Gastroesophageal sphincter (tissue), 3 donors: ENCODE measurements around the gene CNOT2.

Experiments
- CTCF ChIP-seq, 4 experiments: fragments of 200-600 bp in 2 of 4; fragments of 450-650 bp in 2 of 4; sonication (generic) in 1 of 4; IDR thresholded peaks; one replicate each; pipeline ENCODE4 v1.5.1; 2017 to 2019; ENCODE audit warnings: antibody characterized with exemption in 4 of 4, mild to moderate bottlenecking in 2 of 4, moderate library complexity in 2 of 4
- EP300 ChIP-seq: sonication (generic); formaldehyde crosslinking; IDR thresholded peaks from one replicate; pipeline ENCODE4 v1.6.1; 2017; ENCODE audit warnings: antibody characterized with exemption, mild to moderate bottlenecking
- POLR2A ChIP-seq, 2 donors: fragments of 450-650 bp; IDR thresholded peaks; one replicate each; pipeline ENCODE4 v1.6.1; 2017; ENCODE audit warnings: antibody characterized with exemption in 2 of 2, mild to moderate bottlenecking in 2 of 2, moderate library complexity in 1 of 2
- POLR2AphosphoS5 ChIP-seq: sonication (generic); formaldehyde crosslinking; IDR thresholded peaks from one replicate; pipeline ENCODE4 v1.6.1; 2017; ENCODE audit warnings: antibody characterized with exemption

GRCh38 chr12:70221626-70222025, 21.6 kb upstream of the CNOT2 start:
- TF ChIP-seq CTCF (IDR thresholded peaks at IDR 0.05): no peak
- no peak for TF ChIP-seq POLR2A (IDR thresholded peaks at IDR 0.05)
- no peak for TF ChIP-seq POLR2AphosphoS5
- no peak for TF ChIP-seq EP300
